Colonic mucosa (tissue), 4 donors: ENCODE data around the gene AK9. TPM values are rescaled to one million over a fixed set of nuclear protein-coding genes. Genes with fewer than 3 reads are reported as not detected.

Source experiments
- DNase-seq: peaks from one replicate; pipeline ENCODE4 v3.0.0-alpha.2; 2020
- H3K27ac ChIP-seq: fragments of 200-600 bp; one replicate; pipeline ENCODE4 v1.8.0; 2021
- H3K27me3 ChIP-seq: fragments of 200-600 bp; one replicate; pipeline ENCODE4 v1.8.0; 2021
- H3K36me3 ChIP-seq: fragments of 200-600 bp; one replicate; pipeline ENCODE4 v1.8.0; 2021
- H3K4me1 ChIP-seq: fragments of 200-600 bp; one replicate; pipeline ENCODE4 v1.8.0; 2021; ENCODE audit warnings: mild to moderate bottlenecking
- H3K4me3 ChIP-seq: fragments of 200-600 bp; one replicate; pipeline ENCODE4 v1.8.0; 2021
- H3K9ac ChIP-seq, 2 donors: one replicate each; pipeline ENCODE4 v1.7.0; 2013; ENCODE audit warnings: control low read depth in 2 of 2, low read depth in 2 of 2, low read length in 2 of 2
- H3K9me3 ChIP-seq: fragments of 200-600 bp; one replicate; pipeline ENCODE4 v1.8.0; 2021
- intact Hi-C: fragments of 100-400 bp; cut with DNase I; formaldehyde crosslinking; loops from one replicate; pipeline ENCODE4 v1.14.1; 2022
- total RNA-seq, 2 donors: library from RNA; stranded (reverse); fragmentation: NEBNext Ultra II Directional in 1 of 2; extraction: Animal tissue kit (Norgen Biotek cat#: 25700) in 1 of 2; gene quantifications; one replicate each; pipeline ENCODE4 v1.2.1, GENCODE V29; 2021
- TF ChIP-seq, protein P1 (sequence below): fragments of 200-600 bp; IDR thresholded peaks from one replicate; pipeline ENCODE4 v1.8.0; 2022; ENCODE audit warnings: antibody characterized with exemption, mild to moderate bottlenecking
- donor health status: healthy.
- donor health status: DM: no; HTN: no; CAD: no.
- donor health status: DM: no; HTN: no; CAD: no.

Gene AK9
- total RNA-seq, 2 donors from 2014 or later = 5.6 to 5.7 TPM

DNA sequence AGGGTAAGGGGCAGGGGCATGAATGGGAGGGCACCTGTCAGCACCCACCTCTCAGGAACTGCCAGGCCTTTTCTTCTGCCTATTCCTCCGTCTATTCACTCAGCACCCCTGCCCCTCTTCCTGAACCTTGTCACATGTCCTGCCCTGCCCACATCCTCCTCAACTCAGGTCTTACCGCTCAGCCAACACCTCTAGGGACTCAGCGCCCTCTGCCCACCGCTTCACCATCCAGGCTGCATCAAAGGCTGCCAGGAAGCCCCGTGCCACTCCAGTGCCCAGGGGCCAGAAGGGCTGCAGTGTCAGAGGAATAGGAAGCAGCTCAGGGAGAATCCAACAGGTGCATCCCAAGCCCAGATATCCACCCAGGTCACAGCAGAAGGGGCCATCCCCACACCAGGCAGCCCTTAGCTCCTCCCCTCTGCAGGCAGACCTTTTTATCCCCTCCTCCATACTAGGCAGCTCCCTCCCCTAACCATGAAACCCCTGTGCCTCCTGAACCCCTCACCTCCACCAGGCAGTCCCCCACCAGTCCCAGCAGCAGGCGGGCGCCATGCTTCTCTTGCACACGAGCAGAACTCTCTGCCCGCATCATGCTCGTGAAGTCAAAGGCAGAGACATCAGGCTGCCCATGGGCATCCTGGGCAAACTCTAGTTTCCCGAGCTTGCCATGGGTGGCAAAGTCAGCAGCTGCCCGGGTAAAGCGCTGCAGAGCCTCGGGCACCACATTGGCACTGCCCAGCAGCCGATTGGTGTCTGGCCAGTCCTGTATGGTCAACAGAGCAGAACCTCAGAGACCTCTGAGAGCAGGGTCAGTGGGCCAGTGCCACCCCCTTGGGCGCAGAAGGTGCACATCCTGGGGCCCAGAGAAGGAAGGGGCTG is 241.0 kb downstream of the AK9 start:
- H3K4me1 ChIP-seq = peaks cover 8% of the 10 kb centered on the region
- no peak overlapping the region for H3K27ac ChIP-seq
- TF ChIP-seq, protein P1, sequence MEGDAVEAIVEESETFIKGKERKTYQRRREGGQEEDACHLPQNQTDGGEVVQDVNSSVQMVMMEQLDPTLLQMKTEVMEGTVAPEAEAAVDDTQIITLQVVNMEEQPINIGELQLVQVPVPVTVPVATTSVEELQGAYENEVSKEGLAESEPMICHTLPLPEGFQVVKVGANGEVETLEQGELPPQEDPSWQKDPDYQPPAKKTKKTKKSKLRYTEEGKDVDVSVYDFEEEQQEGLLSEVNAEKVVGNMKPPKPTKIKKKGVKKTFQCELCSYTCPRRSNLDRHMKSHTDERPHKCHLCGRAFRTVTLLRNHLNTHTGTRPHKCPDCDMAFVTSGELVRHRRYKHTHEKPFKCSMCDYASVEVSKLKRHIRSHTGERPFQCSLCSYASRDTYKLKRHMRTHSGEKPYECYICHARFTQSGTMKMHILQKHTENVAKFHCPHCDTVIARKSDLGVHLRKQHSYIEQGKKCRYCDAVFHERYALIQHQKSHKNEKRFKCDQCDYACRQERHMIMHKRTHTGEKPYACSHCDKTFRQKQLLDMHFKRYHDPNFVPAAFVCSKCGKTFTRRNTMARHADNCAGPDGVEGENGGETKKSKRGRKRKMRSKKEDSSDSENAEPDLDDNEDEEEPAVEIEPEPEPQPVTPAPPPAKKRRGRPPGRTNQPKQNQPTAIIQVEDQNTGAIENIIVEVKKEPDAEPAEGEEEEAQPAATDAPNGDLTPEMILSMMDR = no peak
- intact Hi-C loops = loop anchor here (5.0 kb wide), 1 partner anchor 237 kb away; no protein-coding TSS in a partner anchor
- H3K27me3 ChIP-seq = no peaks in the 10 kb centered on the region
- no peak overlapping the region for H3K9ac ChIP-seq
- H3K9me3 ChIP-seq = no peaks in the 10 kb centered on the region
- H3K36me3 ChIP-seq = no peaks in the 10 kb centered on the region
- no peak for DNase-seq
- H3K4me3 ChIP-seq = no peak overlapping the region

DNA sequence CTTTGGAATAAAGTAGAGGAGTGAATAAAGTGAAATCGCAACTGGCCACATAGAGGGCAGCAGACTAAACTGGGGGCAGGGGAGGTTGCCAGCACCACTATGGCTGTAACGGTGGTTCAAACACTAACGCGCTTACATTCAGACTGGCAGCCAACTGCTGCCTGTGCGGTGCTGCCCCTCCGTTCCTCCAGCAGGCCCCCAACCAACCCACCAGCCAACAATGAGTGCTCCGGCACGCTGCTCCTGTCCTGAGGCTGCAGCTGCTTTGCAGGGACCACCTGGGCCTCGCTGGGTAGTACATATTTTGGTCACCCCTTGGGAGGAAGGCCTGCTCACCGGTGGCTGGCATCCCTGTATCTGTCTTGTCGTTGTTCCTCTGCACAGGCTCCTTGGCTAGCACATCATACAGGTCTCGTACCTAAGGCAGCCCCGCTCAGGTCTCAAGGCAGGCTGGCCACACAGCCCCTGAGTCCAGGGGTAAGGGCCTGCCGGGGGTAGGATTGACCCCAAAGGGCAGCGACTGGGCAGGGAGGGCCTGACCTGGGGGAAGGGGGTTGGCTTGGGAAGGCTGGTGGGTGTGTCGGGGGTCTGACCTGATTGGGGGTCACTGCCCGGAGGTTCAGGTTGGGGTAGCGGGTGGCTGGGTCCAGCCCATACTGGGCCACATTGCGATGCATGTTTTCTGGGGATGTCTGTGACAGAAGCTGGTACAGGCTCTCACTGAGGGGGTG is 241.8 kb downstream of the AK9 start:
- TF ChIP-seq, protein P1 = no peak
- Histone ChIP-seq H3K4me3 (no peak overlapping the region), H3K9me3 (no peaks in the 10 kb centered on the region), H3K9ac (no peak overlapping the region), H3K4me1 (peaks cover 5% of the 10 kb centered on the region), H3K27me3 (no peaks in the 10 kb centered on the region), H3K36me3 (peaks cover 1% of the 10 kb centered on the region), H3K27ac (no peak overlapping the region)
- intact Hi-C loops = loop anchor here (5.0 kb wide), 1 partner anchor 238 kb away; no protein-coding TSS in a partner anchor
- no peak for DNase-seq

DNA sequence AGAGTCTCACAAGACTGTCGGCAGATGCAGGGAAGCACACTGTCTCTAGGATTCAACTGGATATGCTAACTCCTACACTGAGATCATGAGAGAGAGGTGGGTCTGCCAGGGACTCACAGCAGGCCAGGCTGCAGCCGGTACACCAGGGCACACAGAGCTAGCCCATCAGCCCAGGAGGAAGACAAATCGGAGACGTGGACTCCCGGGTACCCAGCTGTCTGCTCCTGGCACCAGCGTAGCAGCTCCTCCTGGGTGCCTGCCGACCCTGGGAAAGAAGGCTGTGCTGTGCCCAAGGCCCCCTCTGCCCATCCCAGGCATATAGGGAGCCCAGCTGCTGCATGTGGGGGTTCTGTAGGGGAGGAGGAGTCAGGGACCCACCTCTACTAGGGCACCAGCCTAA is 242.4 kb downstream of the AK9 start:
- H3K27me3 ChIP-seq = no peaks in the 10 kb centered on the region
- intact Hi-C loops = loop anchor here (5.0 kb wide), 1 partner anchor 239 kb away; no protein-coding TSS in a partner anchor
- TF ChIP-seq, protein P1 = no peak
- DNase-seq = no peak
- H3K4me1 ChIP-seq = no peaks in the 10 kb centered on the region
- no peak overlapping the region for H3K4me3 ChIP-seq
- no peak overlapping the region for H3K27ac ChIP-seq
- H3K36me3 ChIP-seq = peaks cover 4% of the 10 kb centered on the region
- no peaks in the 10 kb centered on the region for H3K9me3 ChIP-seq
- H3K9ac ChIP-seq = no peak overlapping the region

DNA sequence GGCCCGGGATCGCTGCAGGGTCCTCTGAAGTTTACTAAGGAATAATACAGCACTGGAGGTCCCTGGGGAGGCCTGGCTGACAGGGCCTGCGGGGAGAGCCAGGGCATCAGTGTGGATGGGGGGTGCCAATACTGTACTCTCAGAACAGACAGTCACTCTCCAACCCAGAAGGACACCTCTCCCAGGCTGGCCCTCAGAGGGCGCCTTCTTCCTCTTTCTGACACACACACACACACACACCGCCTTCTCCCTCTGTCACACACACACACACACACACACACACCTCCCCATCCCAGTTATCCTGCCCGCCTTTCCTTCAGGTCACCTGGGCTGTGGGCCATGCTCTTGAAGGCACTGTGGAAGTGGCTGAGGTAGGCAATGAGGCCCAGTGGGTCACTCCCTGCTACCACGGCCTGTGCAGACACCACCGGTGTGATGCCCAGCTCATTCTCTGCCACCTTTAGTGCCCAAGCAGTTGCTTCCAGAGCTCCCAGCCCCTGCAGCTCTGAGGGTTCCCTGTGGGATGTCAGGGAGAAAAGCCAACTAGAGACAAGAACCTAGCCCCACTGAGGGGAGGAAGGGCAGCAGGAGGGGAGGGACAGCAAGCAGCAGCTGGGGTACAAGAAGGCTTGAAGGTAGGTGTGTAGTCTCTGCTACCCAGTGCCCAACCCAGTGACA is 243.0 kb downstream of the AK9 start:
- H3K4me3 ChIP-seq = no peak overlapping the region
- peaks cover 4% of the 10 kb centered on the region for H3K36me3 ChIP-seq
- no peaks in the 10 kb centered on the region for H3K27me3 ChIP-seq
- no peaks in the 10 kb centered on the region for H3K9me3 ChIP-seq
- DNase-seq = no peak
- intact Hi-C loops = loop anchor here (5.0 kb wide), 1 partner anchor 239 kb away; no protein-coding TSS in a partner anchor
- no peaks in the 10 kb centered on the region for H3K4me1 ChIP-seq
- H3K9ac ChIP-seq = no peak overlapping the region
- H3K27ac ChIP-seq = no peak overlapping the region
- TF ChIP-seq, protein P1 = no peak

DNA sequence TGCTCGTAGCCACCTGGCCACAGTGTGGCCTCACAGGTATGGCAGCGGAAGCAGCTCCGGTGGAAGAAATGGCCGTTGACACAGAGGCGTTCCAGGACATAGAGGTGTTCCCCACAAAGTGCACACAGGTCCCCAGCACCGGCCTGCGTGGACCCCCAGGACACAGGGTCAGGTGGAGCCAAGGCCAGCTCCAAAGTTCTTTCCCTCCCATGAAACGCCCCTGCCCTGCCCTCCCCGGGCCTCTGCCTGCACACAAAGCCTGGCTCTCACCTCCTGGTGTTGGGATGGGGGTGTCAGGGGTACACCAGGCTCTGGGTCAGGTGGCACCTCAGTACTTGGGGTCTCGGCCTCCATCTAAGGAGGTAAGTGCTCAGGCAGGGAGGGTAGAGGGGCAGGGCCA is 243.9 kb downstream of the AK9 start:
- Histone ChIP-seq H3K36me3 (peaks cover 4% of the 10 kb centered on the region), H3K27me3 (no peaks in the 10 kb centered on the region), H3K9me3 (no peaks in the 10 kb centered on the region), H3K9ac (no peak overlapping the region), H3K27ac (no peak overlapping the region), H3K4me3 (no peak overlapping the region), H3K4me1 (peaks cover under 1% of the 10 kb centered on the region)
- TF ChIP-seq, protein P1 = no peak
- DNase-seq = no peak
- intact Hi-C loops = loop anchor here (5.0 kb wide), 1 partner anchor 240 kb away; no protein-coding TSS in a partner anchor
